SU-DHL-6 (cell line): ENCODE measurements around the gene RASSF1.

Source experiments
- H2AFZ ChIP-seq: fragments of 200-600 bp; sonication (generic); 2 replicates; pipeline ENCODE4 v1.6.1; 2014; ENCODE audit warnings: low read depth, mild to moderate bottlenecking, moderate library complexity, mixed read lengths, antibody characterized with exemption, low read length; ENCODE audit not compliant: severe bottlenecking
- H3F3A ChIP-seq: fragments of 200-600 bp; shearing (Covaris generic); 2 replicates; pipeline ENCODE4 v1.6.0; 2016; ENCODE audit warnings: antibody characterized with exemption, mild to moderate bottlenecking; ENCODE audit not compliant: insufficient read depth
- H3K27ac ChIP-seq: fragments of 200-600 bp; sonication (generic); 2 replicates; pipeline ENCODE4 v1.5.1; 2016; ENCODE audit warnings: low read depth, mild to moderate bottlenecking, low read length, moderate library complexity, mixed read lengths
- H3K27me3 ChIP-seq: fragments of 200-600 bp; sonication (generic), shearing (Covaris generic); 2 replicates; pipeline ENCODE4 v1.6.0; 2014; ENCODE audit warnings: mild to moderate bottlenecking, low read length
- H3K36me3 ChIP-seq: fragments of 200-600 bp; sonication (generic); 2 replicates; pipeline ENCODE4 v1.6.1; 2014; ENCODE audit warnings: mild to moderate bottlenecking, low read length, mixed read lengths
- H3K4me2 ChIP-seq: fragments of 300-600, 200-600 bp; shearing (Covaris generic), sonication (generic); 2 replicates; pipeline ENCODE4 v1.6.0; 2014; ENCODE audit warnings: low read length, low read depth, mild to moderate bottlenecking; ENCODE audit not compliant: poor library complexity, severe bottlenecking
- H3K4me3 ChIP-seq: fragments of 200-600 bp; sonication (generic); 2 replicates; pipeline ENCODE4 v1.5.1; 2014; ENCODE audit warnings: antibody characterized with exemption, low read length, mild to moderate bottlenecking, mixed read lengths; ENCODE audit not compliant: insufficient read depth, poor library complexity, severe bottlenecking
- H3K79me2 ChIP-seq: fragments of 200-600 bp; sonication (generic); 2 replicates; pipeline ENCODE4 v1.6.1; 2014; ENCODE audit warnings: mild to moderate bottlenecking, low read length, moderate library complexity; ENCODE audit not compliant: insufficient read depth
- H3K9ac ChIP-seq: fragments of 200-600 bp; sonication (generic); 2 replicates; pipeline ENCODE4 v1.7.0; 2014; ENCODE audit warnings: mild to moderate bottlenecking, low read length
- H3K9me2 ChIP-seq: fragments of 200-600 bp; sonication (generic); replicated peaks from 2 replicates; pipeline ENCODE4 v1.6.1; 2014; ENCODE audit warnings: low read length; ENCODE audit not compliant: insufficient read depth
- H3K9me3 ChIP-seq: fragments of 200-600 bp; sonication (generic); 2 replicates; pipeline ENCODE4 v1.6.1; 2014; ENCODE audit warnings: low read length, mixed read lengths; ENCODE audit not compliant: insufficient read depth
- H4K20me1 ChIP-seq: fragments of 200-600 bp; sonication (generic); 2 replicates; pipeline ENCODE4 v1.6.1; 2014; ENCODE audit warnings: low read depth, mild to moderate bottlenecking, antibody characterized with exemption, low read length, moderate library complexity, mixed read lengths
- EZH2phosphoT487 ChIP-seq: fragments of 200-600 bp; sonication (generic), shearing (Covaris generic); conservative IDR thresholded peaks from 2 replicates; pipeline ENCODE4 v1.6.1; 2018; ENCODE audit warnings: mild to moderate bottlenecking, antibody characterized with exemption, low read length, moderate library complexity, mixed read lengths
- TF ChIP-seq, protein P1 (sequence below): fragments of 200-600 bp; sonication (generic); IDR thresholded peaks from one replicate; pipeline ENCODE4 v1.5.1; 2017; ENCODE audit warnings: antibody characterized with exemption, mild to moderate bottlenecking, low read length, moderate library complexity; ENCODE audit not compliant: insufficient read depth, poor library complexity, severe bottlenecking

The RASSF1 gene

GRCh38 chr3:50341537-50341936, 901 bp upstream of the RASSF1 start:
- H3K27ac ChIP-seq, result no peak overlapping the region
- peaks cover 12% of the 10 kb centered on the region; the same call in 1 of the 2 replicates for H3F3A ChIP-seq
- TF ChIP-seq, protein P1, sequence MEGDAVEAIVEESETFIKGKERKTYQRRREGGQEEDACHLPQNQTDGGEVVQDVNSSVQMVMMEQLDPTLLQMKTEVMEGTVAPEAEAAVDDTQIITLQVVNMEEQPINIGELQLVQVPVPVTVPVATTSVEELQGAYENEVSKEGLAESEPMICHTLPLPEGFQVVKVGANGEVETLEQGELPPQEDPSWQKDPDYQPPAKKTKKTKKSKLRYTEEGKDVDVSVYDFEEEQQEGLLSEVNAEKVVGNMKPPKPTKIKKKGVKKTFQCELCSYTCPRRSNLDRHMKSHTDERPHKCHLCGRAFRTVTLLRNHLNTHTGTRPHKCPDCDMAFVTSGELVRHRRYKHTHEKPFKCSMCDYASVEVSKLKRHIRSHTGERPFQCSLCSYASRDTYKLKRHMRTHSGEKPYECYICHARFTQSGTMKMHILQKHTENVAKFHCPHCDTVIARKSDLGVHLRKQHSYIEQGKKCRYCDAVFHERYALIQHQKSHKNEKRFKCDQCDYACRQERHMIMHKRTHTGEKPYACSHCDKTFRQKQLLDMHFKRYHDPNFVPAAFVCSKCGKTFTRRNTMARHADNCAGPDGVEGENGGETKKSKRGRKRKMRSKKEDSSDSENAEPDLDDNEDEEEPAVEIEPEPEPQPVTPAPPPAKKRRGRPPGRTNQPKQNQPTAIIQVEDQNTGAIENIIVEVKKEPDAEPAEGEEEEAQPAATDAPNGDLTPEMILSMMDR, result no peak
- no peak for TF ChIP-seq EZH2phosphoT487
- H3K9me3 ChIP-seq, result no peaks in the 10 kb centered on the region
- H2AFZ ChIP-seq, result no peak overlapping the region
- no peaks in the 10 kb centered on the region for H4K20me1 ChIP-seq
- H3K79me2 ChIP-seq, result peaks cover 6% of the 10 kb centered on the region
- H3K4me2 ChIP-seq, result no peak overlapping the region
- H3K9ac ChIP-seq, result no peak overlapping the region
- H3K9me2 ChIP-seq, result no peaks in the 10 kb centered on the region
- no peak overlapping the region for H3K4me3 ChIP-seq
- H3K36me3 ChIP-seq, result no peaks in the 10 kb centered on the region
- H3K27me3 ChIP-seq, result no peaks in the 10 kb centered on the region

DNA sequence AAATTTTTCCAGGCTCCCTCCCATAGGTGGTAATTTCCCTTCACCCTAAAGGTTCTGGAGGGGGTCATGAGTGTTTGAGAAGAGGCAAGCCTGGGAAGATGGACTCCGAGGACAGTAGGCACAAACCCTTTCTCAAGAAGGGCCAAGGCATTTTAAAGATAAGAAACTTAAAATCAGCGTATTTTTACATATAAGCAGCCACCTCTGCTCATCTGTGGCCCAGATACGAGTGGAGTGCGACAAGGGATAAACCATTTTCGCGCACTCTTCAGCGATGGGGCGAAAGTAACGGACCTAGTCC, 539 bp downstream of the RASSF1 start:
- H3K9ac ChIP-seq, result no peak overlapping the region
- H3K36me3 ChIP-seq, result no peaks in the 10 kb centered on the region
- no peaks in the 10 kb centered on the region; the same call in 1 of the 2 replicates for H4K20me1 ChIP-seq
- H3K9me3 ChIP-seq, result no peaks in the 10 kb centered on the region
- H3K9me2 ChIP-seq, result no peaks in the 10 kb centered on the region
- H3K27me3 ChIP-seq, result no peaks in the 10 kb centered on the region
- TF ChIP-seq, protein P1, result no peak
- no peak for TF ChIP-seq EZH2phosphoT487
- H3K79me2 ChIP-seq, result peaks cover 21% of the 10 kb centered on the region
- H3K4me2 ChIP-seq, result no peak overlapping the region
- H2AFZ ChIP-seq, result no peak overlapping the region
- H3K27ac ChIP-seq, result no peak overlapping the region
- H3K4me3 ChIP-seq, result no peak overlapping the region
- peaks cover 12% of the 10 kb centered on the region; the same call in 1 of the 2 replicates for H3F3A ChIP-seq

DNA sequence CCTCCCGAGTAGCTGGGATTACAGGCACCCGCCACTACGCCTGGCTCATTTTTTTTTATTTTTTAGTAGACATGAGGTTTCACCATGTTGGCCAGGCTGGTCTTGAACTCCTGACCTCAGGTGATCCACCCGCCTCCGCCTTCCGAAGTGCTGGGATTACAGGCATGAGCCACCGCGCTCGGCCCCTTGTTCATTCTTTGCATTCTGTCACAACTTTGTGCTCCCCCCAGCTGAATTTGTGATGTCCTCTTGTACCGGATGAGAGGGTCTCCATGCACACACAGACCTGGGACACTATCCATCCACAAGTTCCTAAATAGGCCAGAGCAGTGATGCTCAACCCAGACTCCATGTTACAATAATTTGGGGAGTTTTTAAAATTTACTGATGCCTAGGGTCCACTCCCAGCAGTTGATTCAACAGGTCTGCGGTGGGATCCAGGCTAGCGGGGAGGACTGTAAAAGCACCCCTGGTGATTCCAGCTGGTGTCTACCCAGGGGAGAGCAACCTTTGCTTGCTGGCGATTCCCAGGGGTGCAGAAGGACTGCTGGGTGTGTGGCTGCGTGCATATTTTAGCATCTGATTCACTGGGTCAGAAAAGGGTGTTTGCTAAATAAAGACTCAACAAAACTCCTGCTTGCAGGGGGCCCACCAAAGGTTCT, 1.0 kb downstream of the RASSF1 start:
- Histone ChIP-seq H3K9me3 (no peaks in the 10 kb centered on the region), H3K9me2 (no peaks in the 10 kb centered on the region), H2AFZ (no peak overlapping the region), H3K4me2 (no peak overlapping the region), H3K9ac (no peak overlapping the region), H3K36me3 (no peaks in the 10 kb centered on the region), H4K20me1 (no peaks in the 10 kb centered on the region; the same call in 1 of the 2 replicates), H3F3A (peaks cover 12% of the 10 kb centered on the region; the same call in 1 of the 2 replicates), H3K27ac (no peak overlapping the region), H3K4me3 (no peak overlapping the region), H3K27me3 (no peaks in the 10 kb centered on the region), H3K79me2 (peaks cover 25% of the 10 kb centered on the region)
- TF ChIP-seq EZH2phosphoT487, result no peak
- TF ChIP-seq, protein P1, result no peak
